ENCODE results near the gene MBNL1. TPM values are rescaled to one million over a fixed set of nuclear protein-coding genes. Genes with fewer than 3 reads are reported as not detected.

MBNL1 gene
- total RNA-seq, 1 donor from 2014 or later, result 172 TPM

DNA sequence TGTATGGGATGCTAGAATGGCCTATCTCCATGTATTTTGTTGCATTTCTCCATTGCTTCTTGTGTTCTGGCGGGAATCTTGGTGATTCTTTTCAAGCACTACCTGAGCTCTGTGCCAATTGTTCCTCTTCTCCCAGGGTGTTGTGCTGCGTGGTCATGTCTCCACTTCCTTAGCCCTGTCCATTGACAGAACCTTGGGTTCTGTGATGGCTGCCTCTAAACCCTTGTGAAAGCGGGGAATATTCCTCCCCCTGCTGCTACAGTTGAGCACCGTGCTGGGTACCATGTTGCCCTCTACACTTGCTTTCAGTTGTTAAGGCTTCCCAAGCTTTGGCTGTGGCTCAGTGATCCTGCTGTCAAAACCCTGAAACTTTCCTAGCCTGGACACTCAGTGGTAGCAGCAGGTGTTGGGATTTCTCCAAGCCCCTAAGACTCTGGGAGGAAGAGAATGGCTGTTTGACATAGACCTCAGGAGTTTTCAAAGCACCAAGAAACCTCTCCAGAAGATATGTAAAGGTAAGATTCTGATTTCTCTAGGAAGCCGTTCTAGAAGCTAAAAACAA is 69.5 kb downstream of the MBNL1 start:
- H3K4me3 ChIP-seq, result no peak overlapping the region
- no peaks in the 10 kb centered on the region for H3K27me3 ChIP-seq (ENCODE audit: low read depth)
- no peak overlapping the region for H3K27ac ChIP-seq (replicated peaks)
- H3K36me3 ChIP-seq, result peaks cover 14% of the 10 kb centered on the region
- H3K4me1 ChIP-seq, result peaks cover 80% of the 10 kb centered on the region
- no peak for DNase-seq
- no peaks in the 10 kb centered on the region for H3K9me3 ChIP-seq (replicated peaks)
- intact Hi-C loops (cut with micrococcal nuclease), result no loop called here
- TF ChIP-seq, protein P1, sequence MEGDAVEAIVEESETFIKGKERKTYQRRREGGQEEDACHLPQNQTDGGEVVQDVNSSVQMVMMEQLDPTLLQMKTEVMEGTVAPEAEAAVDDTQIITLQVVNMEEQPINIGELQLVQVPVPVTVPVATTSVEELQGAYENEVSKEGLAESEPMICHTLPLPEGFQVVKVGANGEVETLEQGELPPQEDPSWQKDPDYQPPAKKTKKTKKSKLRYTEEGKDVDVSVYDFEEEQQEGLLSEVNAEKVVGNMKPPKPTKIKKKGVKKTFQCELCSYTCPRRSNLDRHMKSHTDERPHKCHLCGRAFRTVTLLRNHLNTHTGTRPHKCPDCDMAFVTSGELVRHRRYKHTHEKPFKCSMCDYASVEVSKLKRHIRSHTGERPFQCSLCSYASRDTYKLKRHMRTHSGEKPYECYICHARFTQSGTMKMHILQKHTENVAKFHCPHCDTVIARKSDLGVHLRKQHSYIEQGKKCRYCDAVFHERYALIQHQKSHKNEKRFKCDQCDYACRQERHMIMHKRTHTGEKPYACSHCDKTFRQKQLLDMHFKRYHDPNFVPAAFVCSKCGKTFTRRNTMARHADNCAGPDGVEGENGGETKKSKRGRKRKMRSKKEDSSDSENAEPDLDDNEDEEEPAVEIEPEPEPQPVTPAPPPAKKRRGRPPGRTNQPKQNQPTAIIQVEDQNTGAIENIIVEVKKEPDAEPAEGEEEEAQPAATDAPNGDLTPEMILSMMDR (IDR thresholded peaks at IDR 0.05; ENCODE audit: borderline replicate concordance), result no peak

DNA sequence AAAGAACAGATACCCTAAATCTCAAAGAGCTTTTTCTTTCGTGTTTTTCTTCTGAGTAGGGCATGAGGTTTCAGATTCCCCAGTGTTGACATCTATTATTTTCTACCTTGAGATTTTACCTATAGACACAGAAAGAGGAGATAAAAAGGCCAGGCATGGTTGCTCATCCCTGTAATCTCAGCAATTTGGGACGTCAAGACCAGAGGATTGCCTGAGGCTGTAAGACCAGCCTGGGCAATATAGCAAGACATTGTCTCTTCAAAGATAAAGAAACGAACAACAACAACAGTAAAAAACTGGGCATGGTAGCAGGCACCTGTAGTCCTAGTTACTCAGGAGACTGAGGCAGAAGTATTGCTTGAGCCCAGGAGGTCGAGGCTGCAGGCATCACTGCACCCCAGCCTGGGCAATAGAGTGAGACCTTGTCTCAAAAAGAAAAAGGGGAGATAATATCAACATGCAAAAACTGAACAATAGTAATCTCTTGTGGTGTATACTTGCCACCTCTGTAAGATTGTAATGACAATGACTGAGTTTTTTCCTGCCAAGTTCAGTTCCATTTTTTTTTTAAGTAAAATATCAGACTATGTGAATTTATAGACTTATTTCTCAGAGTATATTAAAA is 71.3 kb downstream of the MBNL1 start:
- no peaks in the 10 kb centered on the region for H3K9me3 ChIP-seq (replicated peaks)
- H3K4me3 ChIP-seq, result no peak overlapping the region
- H3K36me3 ChIP-seq, result peaks cover 19% of the 10 kb centered on the region
- TF ChIP-seq, protein P1 (IDR thresholded peaks at IDR 0.05; ENCODE audit: borderline replicate concordance), result no peak
- peaks cover 76% of the 10 kb centered on the region for H3K4me1 ChIP-seq
- H3K27ac ChIP-seq (replicated peaks), result no peak overlapping the region
- H3K27me3 ChIP-seq (ENCODE audit: low read depth), result no peaks in the 10 kb centered on the region
- no peak for DNase-seq
- intact Hi-C loops (cut with micrococcal nuclease), result no loop called here

DNA sequence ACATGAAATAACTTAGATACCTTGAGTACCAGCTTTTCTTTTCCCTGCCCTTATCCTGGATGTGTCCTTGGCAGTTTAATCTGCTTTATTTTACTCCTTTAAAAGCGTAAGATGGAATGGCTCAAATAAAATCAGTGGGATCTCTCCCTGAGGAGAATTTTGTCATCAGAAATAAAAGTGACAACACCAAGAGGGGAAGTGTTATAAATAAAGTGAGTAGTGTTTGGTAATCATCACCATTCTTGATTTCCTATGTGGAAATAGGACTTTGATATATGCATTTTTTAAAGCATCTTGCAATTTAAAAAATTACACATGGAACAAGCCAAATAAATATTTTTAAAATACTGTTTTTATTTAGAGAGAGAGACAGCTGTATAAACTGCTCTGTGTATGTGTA is 76.5 kb downstream of the MBNL1 start:
- H3K27me3 ChIP-seq (ENCODE audit: low read depth), result no peaks in the 10 kb centered on the region
- peaks cover 15% of the 10 kb centered on the region for H3K36me3 ChIP-seq
- H3K4me1 ChIP-seq, result peaks cover 84% of the 10 kb centered on the region
- intact Hi-C loops (cut with micrococcal nuclease), result no loop called here
- peak overlapping the region; percentile 9 for H3K27ac ChIP-seq (replicated peaks)
- no peaks in the 10 kb centered on the region for H3K9me3 ChIP-seq (replicated peaks)
- no peak for DNase-seq
- TF ChIP-seq, protein P1 (IDR thresholded peaks at IDR 0.05; ENCODE audit: borderline replicate concordance), result no peak
- no peak overlapping the region for H3K4me3 ChIP-seq

DNA sequence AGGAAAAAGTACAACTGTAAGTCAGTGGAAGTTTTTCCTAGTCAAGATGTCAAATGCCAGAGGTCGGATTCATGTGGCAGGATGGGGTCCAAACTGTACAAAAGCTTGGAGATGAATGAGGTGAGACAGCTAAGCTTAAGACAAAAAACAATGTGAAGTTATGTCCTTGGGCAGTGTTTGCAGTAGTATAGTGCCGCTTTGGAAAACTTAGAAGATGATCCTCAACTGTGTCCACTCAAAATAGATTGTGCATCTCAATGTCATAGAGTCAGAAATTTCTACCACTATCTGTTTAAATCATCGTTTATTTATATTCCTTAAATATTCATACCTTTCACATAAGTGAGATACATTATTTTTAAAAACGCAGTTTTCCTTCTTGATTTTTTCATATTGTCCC is 77.3 kb downstream of the MBNL1 start:
- intact Hi-C loops (cut with micrococcal nuclease), result no loop called here
- peaks cover 84% of the 10 kb centered on the region for H3K4me1 ChIP-seq
- H3K27ac ChIP-seq (replicated peaks), result no peak overlapping the region
- H3K4me3 ChIP-seq, result no peak overlapping the region
- H3K9me3 ChIP-seq (replicated peaks), result no peaks in the 10 kb centered on the region
- no peak for DNase-seq
- TF ChIP-seq, protein P1 (IDR thresholded peaks at IDR 0.05; ENCODE audit: borderline replicate concordance), result no peak
- peaks cover 8% of the 10 kb centered on the region for H3K36me3 ChIP-seq
- no peaks in the 10 kb centered on the region for H3K27me3 ChIP-seq (ENCODE audit: low read depth)

DNA sequence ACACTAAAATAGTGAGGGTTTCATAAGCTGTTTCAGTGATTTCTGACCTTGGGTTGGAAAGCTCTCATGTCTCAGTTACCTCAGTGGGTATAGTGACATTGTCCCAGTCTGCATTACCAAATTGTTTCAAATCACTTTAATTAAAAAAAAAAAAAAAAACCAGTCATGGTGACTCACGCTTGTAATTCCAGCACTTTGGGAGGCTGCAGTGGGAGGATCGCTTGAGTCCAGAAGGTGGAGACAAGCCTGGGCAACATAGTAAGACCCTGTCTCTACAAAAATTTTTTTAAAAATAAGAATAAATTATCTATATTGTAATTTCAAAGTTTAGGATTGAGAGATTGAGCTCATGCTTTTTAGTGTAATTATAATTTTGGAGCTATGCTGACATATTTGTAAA is 78.0 kb downstream of the MBNL1 start:
- Histone ChIP-seq H3K4me1 (peaks cover 84% of the 10 kb centered on the region), H3K4me3 (no peak overlapping the region), H3K9me3 (replicated peaks) (no peaks in the 10 kb centered on the region), H3K27ac (replicated peaks) (no peak overlapping the region), H3K36me3 (peaks cover 8% of the 10 kb centered on the region), H3K27me3 (ENCODE audit: low read depth) (no peaks in the 10 kb centered on the region)
- TF ChIP-seq, protein P1 (IDR thresholded peaks at IDR 0.05; ENCODE audit: borderline replicate concordance), result no peak
- intact Hi-C loops (cut with micrococcal nuclease), result no loop called here
- DNase-seq, result no peak
